Type B pancreatic cell (in vitro differentiated cells): ENCODE data around the gene ABHD12. TPM values are rescaled to one million over a fixed set of nuclear protein-coding genes. Genes with fewer than 3 reads are reported as not detected.

Experiments
- DNase-seq: peaks from one replicate; pipeline ENCODE4 v3.0.0; 2021; ENCODE audit warnings: mixed read lengths; ENCODE audit not compliant: unreplicated experiment; ENCODE audit errors: extremely low spot score
- H3K27ac Mint-ChIP-seq: 2 replicates; pipeline ENCODE4 v1.8.0; 2021; ENCODE audit warnings: mild to moderate bottlenecking, mixed read lengths
- H3K27me3 Mint-ChIP-seq: 2 replicates; pipeline ENCODE4 v1.8.0; 2021; ENCODE audit warnings: mixed read lengths
- H3K36me3 Mint-ChIP-seq: 2 replicates; pipeline ENCODE4 v1.8.0; 2021; ENCODE audit warnings: mixed read lengths
- H3K4me1 Mint-ChIP-seq: one replicate; pipeline ENCODE4 v1.8.0; 2021; ENCODE audit warnings: mixed read lengths; ENCODE audit not compliant: unreplicated experiment
- H3K4me3 Mint-ChIP-seq: 2 replicates; pipeline ENCODE4 v1.8.0; 2021; ENCODE audit warnings: mild to moderate bottlenecking, mixed read lengths
- H3K9me3 Mint-ChIP-seq: 2 replicates; pipeline ENCODE4 v1.8.0; 2021; ENCODE audit warnings: mixed read lengths
- total RNA-seq: library from RNA; stranded (reverse); gene quantifications from 2 replicates; pipeline ENCODE4 v1.2.1, GENCODE V29; 2021; ENCODE audit warnings: low replicate concordance
- TF ChIP-seq, protein P1 (sequence below): fragments of 200-600 bp; sonication (generic); conservative IDR thresholded peaks from 2 replicates; pipeline ENCODE4 v1.5.0; 2021; ENCODE audit warnings: antibody characterized with exemption, mild to moderate bottlenecking

The ABHD12 gene
- total RNA-seq, 1 donor from 2014 or later = 68.9 TPM

- Mint-ChIP-seq H3K27me3 (no peaks in the 10 kb centered on the region), H3K4me1 (no peaks in the 10 kb centered on the region), H3K4me3 (no peak overlapping the region), H3K27ac (no peak overlapping the region), H3K9me3 (no peaks in the 10 kb centered on the region), H3K36me3 (peaks cover 14% of the 10 kb centered on the region)
- no peak for DNase-seq
- TF ChIP-seq, protein P1, sequence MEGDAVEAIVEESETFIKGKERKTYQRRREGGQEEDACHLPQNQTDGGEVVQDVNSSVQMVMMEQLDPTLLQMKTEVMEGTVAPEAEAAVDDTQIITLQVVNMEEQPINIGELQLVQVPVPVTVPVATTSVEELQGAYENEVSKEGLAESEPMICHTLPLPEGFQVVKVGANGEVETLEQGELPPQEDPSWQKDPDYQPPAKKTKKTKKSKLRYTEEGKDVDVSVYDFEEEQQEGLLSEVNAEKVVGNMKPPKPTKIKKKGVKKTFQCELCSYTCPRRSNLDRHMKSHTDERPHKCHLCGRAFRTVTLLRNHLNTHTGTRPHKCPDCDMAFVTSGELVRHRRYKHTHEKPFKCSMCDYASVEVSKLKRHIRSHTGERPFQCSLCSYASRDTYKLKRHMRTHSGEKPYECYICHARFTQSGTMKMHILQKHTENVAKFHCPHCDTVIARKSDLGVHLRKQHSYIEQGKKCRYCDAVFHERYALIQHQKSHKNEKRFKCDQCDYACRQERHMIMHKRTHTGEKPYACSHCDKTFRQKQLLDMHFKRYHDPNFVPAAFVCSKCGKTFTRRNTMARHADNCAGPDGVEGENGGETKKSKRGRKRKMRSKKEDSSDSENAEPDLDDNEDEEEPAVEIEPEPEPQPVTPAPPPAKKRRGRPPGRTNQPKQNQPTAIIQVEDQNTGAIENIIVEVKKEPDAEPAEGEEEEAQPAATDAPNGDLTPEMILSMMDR = no peak
These were observed 100.6 kb downstream of the ABHD12 start for GRCh38 chr20:25289886-25290597.

- TF ChIP-seq, protein P1 = no peak
- peaks cover 14% of the 10 kb centered on the region for H3K36me3 Mint-ChIP-seq
These were observed 102.1 kb downstream of the ABHD12 start for GRCh38 chr20:25288291-25289181.

DNA sequence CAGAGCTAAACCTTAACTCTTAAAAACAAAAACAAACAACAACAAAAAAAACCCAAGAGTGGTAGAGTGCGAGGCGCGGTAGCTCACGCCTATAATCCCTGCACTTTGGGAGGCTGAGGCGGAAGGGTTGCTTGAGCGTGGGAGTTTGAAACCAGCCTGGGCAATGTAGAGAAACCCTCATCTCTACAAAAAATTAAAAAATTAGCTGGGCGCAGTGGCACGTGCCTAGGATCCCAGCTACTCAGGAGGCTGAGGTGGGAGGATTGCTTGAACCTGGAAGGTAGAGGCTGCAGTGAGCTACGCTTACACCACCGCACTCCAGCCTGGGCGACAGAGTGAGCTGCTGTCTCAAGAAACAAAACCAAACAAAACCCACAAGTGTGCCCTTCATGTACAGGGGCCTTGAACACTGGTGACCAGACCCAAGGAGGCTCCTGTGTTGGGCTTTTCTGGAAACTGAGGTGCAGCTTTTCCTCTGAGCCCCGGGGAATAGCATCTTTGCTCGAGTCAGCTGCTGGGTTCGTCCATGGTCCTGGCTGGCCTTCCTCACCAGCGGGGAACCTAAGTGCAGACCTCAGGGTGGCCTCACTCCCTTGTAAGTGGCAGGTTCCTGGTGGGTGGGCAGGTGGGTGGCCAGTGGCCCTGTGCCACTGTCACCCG, 102.9 kb downstream of the ABHD12 start:
- H3K4me3 Mint-ChIP-seq = no peak overlapping the region
- peaks cover 14% of the 10 kb centered on the region for H3K36me3 Mint-ChIP-seq
- DNase-seq = no peak
- H3K27me3 Mint-ChIP-seq = no peaks in the 10 kb centered on the region
- TF ChIP-seq, protein P1 = no peak
- H3K27ac Mint-ChIP-seq = no peak overlapping the region
- H3K4me1 Mint-ChIP-seq = no peaks in the 10 kb centered on the region
- H3K9me3 Mint-ChIP-seq = no peaks in the 10 kb centered on the region

More at GRCh38 chr20:25288291-25289181, 102.1 kb downstream of the ABHD12 start:
- H3K4me1 Mint-ChIP-seq = no peaks in the 10 kb centered on the region
- peak overlapping the region; percentile 22 for H3K27ac Mint-ChIP-seq
- H3K27me3 Mint-ChIP-seq = no peaks in the 10 kb centered on the region
- no peak overlapping the region for H3K4me3 Mint-ChIP-seq
- DNase-seq = no peak
- no peaks in the 10 kb centered on the region for H3K9me3 Mint-ChIP-seq

DNA sequence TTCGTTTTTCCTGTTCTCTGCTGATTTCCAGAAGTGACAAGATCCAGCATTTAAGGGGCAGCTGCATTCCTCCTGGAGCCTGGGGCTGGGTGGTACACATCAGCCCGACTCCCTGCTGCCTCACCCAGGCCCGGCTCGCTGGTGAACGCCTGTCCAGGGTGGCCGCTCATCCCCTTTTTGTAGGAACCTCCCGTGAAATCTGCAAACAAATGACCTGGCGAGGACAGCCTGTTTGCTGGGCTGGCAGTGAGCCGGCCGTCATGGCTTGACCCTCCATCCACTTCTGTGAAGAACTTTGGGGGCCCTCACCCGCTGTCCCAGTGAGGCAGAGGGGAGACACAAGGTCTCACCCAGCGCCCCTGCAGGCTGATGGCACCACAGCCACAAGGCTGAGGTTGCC, 103.7 kb downstream of the ABHD12 start:
- Mint-ChIP-seq H3K27me3 (no peaks in the 10 kb centered on the region), H3K4me1 (no peaks in the 10 kb centered on the region), H3K4me3 (no peak overlapping the region), H3K9me3 (no peaks in the 10 kb centered on the region), H3K36me3 (peaks cover 14% of the 10 kb centered on the region), H3K27ac (no peak overlapping the region)
- TF ChIP-seq, protein P1 = no peak
- no peak for DNase-seq

- Mint-ChIP-seq H3K4me3 (no peak overlapping the region), H3K9me3 (no peaks in the 10 kb centered on the region), H3K27me3 (no peaks in the 10 kb centered on the region), H3K4me1 (no peaks in the 10 kb centered on the region), H3K27ac (no peak overlapping the region), H3K36me3 (peaks cover 14% of the 10 kb centered on the region)
- no peak for DNase-seq
- TF ChIP-seq, protein P1 = no peak
These were observed 104.5 kb downstream of the ABHD12 start for GRCh38 chr20:25285856-25286798.
